Stimulated activated CD8-positive, alpha-beta memory T cell treated with anti-CD3 and anti-CD28 coated beads, Interleukin-12 subunit alpha, Interleukin-12 subunit beta, amount 100 ng/mL, for 1 hour (primary cell): Measurements from ENCODE around the gene SARDH.
"Not testable (repeated sequence)": the region's sequence is repeated elsewhere in the genome, so short reads cannot be mapped to it uniquely, and the experiment has no call there.

Source experiments
- DNase-seq: peaks from one replicate; pipeline ENCODE4 v3.0.0-alpha.2; 2020; ENCODE audit warnings: low read depth

The SARDH gene

GRCh38 chr9:133775951-133776905 lies 38.1 kb upstream of the SARDH start:
- DNase-seq: no peak

- DNase-seq: no peak
These were observed 37.1 kb upstream of the SARDH start for GRCh38 chr9:133775291-133775690.

- no peak for DNase-seq
These were observed 36.6 kb upstream of the SARDH start for GRCh38 chr9:133774799-133775198.

- DNase-seq: no peak
These were observed 35.9 kb upstream of the SARDH start for GRCh38 chr9:133773889-133774655.

GRCh38 chr9:133772581-133772980 lies 34.4 kb upstream of the SARDH start:
- DNase-seq: no peak

DNA sequence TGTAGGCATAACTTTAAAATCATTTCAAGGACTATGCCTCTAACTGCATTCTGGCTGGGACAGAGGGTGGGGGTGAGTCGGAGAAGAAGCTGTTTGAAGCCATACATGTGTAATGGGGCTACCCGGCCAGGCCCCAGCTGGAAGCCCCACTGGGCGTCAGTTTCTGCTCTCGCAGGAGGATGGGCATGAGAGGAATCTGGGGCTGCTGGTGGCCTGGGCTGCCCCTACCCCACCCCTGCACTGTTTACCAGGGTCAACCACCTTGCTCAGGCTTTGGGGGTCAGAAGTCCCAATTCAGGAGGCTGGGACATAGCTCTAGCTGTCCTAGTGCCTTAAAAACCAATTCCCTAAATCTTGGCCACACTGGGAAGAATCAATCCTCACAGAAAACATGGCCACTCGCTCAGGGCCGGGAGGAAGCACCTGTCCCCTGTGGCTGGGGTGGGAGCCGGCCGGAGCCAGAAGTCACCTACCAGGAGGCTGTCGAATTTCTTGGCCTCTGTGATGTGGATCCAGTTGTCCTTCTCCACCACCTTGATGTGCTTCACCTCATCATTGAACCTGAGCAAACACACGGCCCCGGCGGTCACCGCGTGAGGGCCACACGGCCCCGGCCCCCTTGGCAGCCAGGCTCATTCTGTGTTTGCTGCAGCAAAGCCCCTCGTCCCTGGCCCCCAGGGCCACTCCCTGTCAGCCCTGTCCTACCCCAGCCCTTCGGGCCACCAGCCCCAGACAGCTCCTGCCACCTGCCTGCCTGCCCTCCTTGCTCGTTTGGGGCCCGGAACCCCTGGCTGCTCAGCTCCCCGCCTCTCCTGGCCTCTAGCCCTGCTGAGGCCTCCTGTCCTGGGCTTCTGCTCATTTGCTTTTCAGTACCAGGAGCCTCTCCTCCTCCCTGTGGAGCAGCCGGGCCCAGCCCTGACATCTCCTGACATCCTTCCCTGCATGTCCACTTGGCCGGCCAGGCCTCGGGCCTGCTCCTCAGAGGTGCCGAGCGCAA lies 33.6 kb upstream of the SARDH start:
- DNase-seq: no peak

DNA sequence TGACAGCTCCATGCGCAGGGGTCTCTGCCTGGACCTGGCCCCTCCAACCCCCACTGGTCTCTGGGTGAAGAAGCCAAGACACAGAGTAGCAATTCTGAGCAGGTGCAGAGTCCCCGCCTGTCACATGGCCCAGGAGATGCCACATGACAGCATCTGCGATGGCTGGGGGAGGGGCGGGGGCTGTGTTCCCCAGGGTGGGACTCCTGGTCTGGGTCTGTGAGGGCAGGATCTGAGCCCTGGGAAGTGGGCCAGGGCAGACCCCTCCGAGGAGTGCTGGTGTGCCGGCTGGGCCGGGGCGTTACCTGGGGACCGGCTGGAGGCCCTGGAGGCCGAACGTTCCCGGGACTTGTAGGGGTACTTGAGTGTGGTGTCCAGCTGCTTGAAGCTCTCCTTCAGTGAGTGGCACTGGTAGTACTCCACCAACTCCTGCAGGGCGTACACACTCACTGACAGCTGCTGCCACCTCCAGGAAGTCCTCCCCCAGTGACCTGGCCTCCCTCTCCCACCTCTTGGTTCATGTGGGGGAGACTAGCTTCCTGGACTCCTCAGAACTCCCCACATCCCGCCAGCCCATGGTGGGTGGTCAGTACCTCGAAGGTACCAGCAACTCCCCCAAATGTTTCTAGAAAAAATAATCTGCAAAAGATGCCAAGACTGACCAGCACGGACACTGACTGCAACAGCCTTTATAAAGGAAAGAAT lies 32.1 kb upstream of the SARDH start:
- DNase-seq: no peak

GRCh38 chr9:133769511-133770075 lies 31.4 kb upstream of the SARDH start:
- DNase-seq: no peak

- no peak for DNase-seq
These were observed 30.8 kb upstream of the SARDH start for GRCh38 chr9:133768859-133769510.

DNA sequence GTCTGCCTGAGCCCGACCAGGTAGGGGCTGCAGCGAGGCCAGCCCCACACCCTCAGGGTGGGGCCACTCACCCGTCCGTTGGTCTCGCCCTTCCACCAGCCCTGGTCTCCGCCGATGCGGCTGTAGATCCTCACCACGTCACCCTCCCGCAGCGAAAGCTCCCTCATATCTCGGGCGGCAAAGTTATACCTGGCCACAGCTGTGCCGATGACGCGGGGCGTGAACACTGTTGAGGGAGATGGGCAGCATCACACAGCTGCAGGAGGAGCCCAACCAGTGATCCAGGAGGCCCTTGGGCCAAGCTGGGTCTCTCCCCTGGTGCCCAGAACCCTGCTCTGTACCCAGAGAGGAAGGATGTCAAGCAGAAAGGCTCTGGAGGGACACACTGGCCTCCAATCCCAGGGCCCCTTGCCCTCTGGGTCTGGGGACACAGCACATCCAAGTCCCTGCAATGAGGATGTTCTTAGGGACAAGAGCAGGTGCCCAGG lies 30.3 kb upstream of the SARDH start:
- no peak for DNase-seq

DNA sequence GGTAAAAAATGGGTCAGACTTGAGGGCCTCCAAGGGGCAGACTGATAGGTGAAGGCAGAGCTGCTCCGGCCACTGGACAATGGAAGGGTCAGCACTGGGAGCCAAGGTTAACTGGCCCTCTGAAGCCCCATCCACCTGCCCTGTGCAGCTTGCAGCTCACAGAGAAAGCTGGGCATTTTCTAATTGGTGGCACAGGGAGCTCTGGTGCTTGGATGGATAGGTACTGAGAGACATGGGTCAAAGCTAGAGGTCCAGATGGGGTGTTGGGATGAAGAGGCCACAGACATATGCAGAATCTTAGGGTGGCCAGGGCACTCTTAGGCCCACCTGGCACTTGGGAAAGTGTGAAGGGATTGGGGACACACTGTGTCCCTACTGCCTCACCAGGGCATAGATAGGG lies 29.5 kb upstream of the SARDH start:
- no peak for DNase-seq

DNA sequence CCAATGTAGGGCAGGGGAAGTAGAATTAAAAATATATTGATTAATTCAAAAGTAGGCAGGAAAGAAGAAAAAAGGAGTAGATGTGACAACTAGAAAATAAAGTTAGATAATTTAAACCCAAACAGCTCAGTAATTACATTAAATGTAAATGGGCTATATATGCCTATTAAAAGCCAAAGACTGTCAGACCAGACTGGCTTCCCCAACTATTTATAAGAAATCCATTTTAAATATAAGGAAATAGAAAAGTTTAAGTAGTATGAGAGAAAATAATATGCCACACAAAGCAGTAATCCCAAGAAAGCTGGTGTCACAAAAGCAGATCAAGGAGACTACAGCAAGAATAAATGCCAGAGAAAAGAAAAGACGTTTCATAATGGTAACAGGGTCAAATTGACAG lies 28.9 kb upstream of the SARDH start:
- no peak for DNase-seq

DNA sequence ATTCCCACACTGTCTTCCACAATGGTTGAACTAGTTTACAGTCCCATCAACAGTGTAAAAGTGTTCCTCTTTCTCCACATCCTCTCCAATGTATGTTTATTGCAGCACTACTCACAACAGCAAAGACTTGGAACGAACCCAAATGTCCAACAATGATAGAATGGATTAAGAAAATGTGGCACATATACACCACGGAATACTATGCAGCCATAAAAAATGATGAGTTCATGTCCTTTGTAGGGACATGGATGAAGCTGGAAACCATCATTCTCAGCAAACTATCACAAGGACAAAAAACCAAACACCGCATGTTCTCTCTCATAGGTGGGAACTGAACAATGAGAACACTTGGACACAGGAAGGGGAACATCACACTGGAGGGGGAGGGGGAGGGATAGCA lies 28.1 kb upstream of the SARDH start:
- not testable (repeated sequence) for DNase-seq

DNA sequence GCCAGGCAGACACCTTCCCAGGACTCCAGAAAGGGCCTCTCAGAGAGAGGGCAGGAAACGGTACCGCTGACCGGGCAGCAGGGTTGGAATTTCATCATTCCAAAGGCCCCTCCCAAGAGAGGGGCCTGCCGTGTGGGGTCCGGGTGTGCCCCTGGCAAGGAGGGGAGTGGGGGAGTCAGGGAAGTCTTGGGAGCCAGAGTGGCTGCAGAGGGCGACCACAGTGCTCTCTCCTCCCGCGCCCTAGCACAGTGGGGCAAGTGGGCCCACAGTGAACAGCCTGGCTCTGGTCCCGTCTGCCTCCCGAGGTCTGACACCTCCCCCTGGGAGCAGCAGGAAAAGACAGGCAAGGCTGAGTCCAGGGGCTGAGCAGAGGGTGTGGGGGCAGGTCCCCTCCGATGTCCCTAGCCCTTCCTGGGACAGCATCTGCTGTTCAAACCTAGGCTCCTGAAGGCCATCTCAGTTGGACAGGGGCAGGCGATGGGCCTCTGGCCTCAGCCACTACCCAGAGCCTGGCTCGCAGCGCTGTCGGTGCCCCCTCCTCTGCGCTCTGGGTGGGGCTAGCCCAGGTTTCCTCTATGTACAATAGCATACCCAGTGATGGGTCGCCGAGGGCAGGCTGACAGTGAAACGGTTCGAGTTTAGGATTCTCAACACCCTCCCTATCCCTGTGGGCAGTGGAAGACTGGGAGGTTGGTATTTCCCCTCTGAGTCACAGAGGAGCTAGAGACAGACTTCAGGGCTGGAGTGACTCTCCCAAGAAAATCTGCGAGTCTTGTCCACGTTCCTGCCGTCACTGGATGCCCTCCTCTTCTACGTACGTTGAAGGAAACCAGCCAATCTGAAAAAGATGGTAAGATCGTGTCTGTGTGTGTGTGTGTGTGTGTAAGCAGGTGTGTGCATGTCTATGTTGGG lies 25.4 kb upstream of the SARDH start:
- DNase-seq: no peak

- no peak for DNase-seq
These were observed 24.5 kb upstream of the SARDH start for GRCh38 chr9:133762488-133763271.

GRCh38 chr9:133761641-133762248 lies 23.6 kb upstream of the SARDH start:
- DNase-seq: no peak

- DNase-seq: no peak
These were observed 22.6 kb upstream of the SARDH start for GRCh38 chr9:133760713-133761290.

DNA sequence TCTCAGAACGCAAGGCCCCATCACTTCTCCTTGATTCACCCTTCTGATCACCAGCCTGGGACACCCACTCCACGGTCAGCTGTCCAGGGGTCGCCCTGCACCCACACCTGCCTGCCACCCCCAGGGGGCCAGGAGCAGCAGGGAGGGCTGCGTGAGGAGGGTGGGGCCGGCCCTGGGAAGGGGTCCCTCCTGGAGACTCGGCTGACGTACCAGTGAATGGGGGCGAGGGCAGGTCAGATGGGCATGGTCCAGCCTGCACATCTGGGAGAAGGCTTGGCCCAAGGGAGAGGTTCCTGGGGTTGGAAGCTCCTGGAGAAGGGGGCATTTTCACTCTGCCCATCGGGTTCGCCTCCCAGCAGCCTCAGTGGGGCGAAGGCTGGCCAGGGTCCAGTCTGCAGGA lies 21.8 kb upstream of the SARDH start:
- DNase-seq: no peak
